Immature natural killer cell (primary cell): ENCODE data around the gene PTPRD. TPM values are rescaled to one million over a fixed set of nuclear protein-coding genes. Genes with fewer than 3 reads are reported as not detected.

ENCODE experiments used
- DNase-seq, 3 donors: peaks; one replicate each; pipeline ENCODE4 v3.0.0; 2022; ENCODE audit warnings: mixed read lengths in 1 of 3
- H3K27ac Mint-ChIP-seq, 6 donors: one replicate each; pipeline ENCODE4 v1.8.0; 2020; ENCODE audit warnings: mixed read lengths in 6 of 6, mild to moderate bottlenecking in 5 of 6, inconsistent platforms in 4 of 6, moderate library complexity in 3 of 6
- H3K27me3 Mint-ChIP-seq, 3 donors: one replicate each; pipeline ENCODE4 v1.8.0; 2020 to 2021; ENCODE audit warnings: low read depth in 3 of 3, mild to moderate bottlenecking in 3 of 3, mixed read lengths in 3 of 3, moderate library complexity in 3 of 3, inconsistent platforms in 1 of 3
- H3K36me3 Mint-ChIP-seq, 3 donors: one replicate each; pipeline ENCODE4 v1.8.0; 2020; ENCODE audit warnings: mixed read lengths in 3 of 3, inconsistent platforms in 2 of 3, mild to moderate bottlenecking in 2 of 3
- H3K4me1 Mint-ChIP-seq, 2 donors: one replicate each; pipeline ENCODE4 v1.8.0; 2020; ENCODE audit warnings: inconsistent platforms in 2 of 2, mild to moderate bottlenecking in 2 of 2, mixed read lengths in 2 of 2, moderate library complexity in 1 of 2
- H3K4me3 Mint-ChIP-seq, 5 donors: one replicate each; pipeline ENCODE4 v1.8.0; 2020; ENCODE audit warnings: mild to moderate bottlenecking in 5 of 5, mixed read lengths in 5 of 5, inconsistent platforms in 3 of 5, moderate library complexity in 3 of 5
- H3K9me3 Mint-ChIP-seq, 6 donors: one replicate each; pipeline ENCODE4 v1.8.0; 2020; ENCODE audit warnings: mild to moderate bottlenecking in 6 of 6, mixed read lengths in 6 of 6, inconsistent platforms in 4 of 6, moderate library complexity in 3 of 6
- polyA plus RNA-seq, 3 donors: library from polyadenylated mRNA; unstranded; fragments of 300-500 nt; fragmentation: Illumina TruSeq; gene quantifications; one replicate each; pipeline ENCODE4 v1.2.3, GENCODE V29; 2021

The PTPRD gene
- polyA plus RNA-seq, 3 donors from 2014 or later = not detected

DNA sequence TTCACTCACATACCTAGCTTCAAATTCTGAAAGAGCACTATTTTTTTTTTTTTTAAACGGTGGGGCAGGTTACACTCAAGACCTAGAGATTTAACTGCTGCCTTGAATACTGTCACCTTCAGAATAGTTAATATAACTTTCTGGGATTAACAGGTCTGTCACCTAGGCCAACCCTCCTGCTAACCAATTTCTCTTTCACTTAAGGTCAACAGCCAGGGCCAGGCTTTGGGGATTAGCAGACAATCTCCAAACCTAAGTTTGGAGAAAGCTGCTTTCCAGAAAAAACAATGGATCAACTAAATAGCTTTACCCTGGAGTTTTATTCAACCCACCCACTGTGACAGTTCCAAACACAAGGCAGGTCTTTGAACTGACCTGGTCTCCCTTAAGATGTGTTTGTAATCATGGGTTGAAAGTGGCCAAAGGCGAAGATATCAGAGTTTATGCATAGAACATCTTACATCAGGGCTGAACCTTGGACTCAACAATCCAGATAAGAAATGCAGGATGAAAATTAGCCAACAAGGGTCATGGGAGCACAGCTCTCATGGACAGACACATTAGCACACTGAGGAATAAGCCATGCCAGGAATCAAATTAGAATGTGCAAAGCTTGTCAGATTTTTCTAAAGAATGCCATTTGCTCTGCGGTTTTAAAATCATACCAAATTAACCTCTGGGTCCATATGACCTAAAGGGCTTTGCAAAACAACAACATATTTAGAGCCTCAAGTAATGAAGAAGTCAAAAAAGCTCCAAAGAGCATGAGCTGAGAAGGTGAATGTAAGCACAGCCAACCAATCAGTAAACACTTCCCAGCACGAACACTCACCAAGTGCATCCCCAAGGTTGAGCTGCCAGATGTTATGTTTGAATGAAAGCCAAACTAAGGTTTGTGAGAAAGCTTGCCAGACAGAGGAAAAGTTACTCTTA, 2274.7 kb downstream of the PTPRD start:
- Mint-ChIP-seq H3K36me3 (no peaks in the 10 kb centered on the region), H3K4me1 (no peaks in the 10 kb centered on the region), H3K4me3 (no peak overlapping the region), H3K9me3 (no peaks in the 10 kb centered on the region), H3K27ac (no peak overlapping the region), H3K27me3 (peaks cover 0 to 3% (median 2%) of the 10 kb centered on the region in 3 donors)
- no peak for DNase-seq

DNA sequence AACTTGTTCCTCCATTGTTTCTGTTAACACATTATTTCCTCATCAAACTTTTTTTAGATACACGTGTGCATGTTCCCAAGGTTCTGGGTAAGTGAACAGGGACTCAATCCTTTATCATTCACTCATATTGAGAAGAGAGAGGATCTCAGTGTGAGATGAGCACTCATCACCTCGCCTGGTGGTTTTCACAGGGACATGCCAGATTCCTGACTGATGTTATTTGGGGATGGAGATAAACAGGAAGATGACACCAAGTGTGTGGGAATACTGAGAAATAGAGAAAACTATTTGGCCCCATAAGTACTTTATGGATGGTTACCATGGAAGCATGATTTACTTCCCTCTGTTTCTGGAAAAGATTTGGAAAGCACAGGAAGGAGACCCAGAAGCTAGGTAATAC, 2279.9 kb downstream of the PTPRD start:
- Mint-ChIP-seq H3K27ac (no peak overlapping the region), H3K9me3 (peaks cover 0 to 1% (median 0%) of the 10 kb centered on the region in 6 donors), H3K4me1 (peaks cover 0 to 3% of the 10 kb centered on the region in 2 donors), H3K4me3 (no peak overlapping the region), H3K36me3 (no peaks in the 10 kb centered on the region), H3K27me3 (peaks cover 0 to 5% (median 2%) of the 10 kb centered on the region in 3 donors)
- no peak for DNase-seq

DNA sequence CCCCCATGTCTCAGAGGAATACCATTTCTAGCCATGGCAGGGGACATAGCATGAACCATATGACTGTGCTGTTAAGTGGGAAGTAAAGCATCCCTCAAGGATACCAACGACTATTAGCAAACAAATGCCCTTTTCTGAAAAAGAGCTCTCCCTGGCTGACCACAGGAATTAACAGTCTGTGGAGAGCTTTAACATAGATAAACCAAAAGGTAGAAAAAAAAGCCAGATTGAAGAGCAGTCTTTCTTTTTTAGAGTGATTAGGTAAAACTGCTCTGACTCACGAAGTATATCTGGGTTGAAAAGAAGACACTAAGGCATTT, 2280.5 kb downstream of the PTPRD start:
- H3K27ac Mint-ChIP-seq = no peak overlapping the region
- H3K4me3 Mint-ChIP-seq = no peak overlapping the region
- peaks cover 0 to 1% (median 0%) of the 10 kb centered on the region in 6 donors for H3K9me3 Mint-ChIP-seq
- peaks cover 0 to 4% (median 2%) of the 10 kb centered on the region in 3 donors for H3K27me3 Mint-ChIP-seq
- no peaks in the 10 kb centered on the region for H3K36me3 Mint-ChIP-seq
- no peak for DNase-seq
- H3K4me1 Mint-ChIP-seq = peaks cover 0 to 3% of the 10 kb centered on the region in 2 donors

DNA sequence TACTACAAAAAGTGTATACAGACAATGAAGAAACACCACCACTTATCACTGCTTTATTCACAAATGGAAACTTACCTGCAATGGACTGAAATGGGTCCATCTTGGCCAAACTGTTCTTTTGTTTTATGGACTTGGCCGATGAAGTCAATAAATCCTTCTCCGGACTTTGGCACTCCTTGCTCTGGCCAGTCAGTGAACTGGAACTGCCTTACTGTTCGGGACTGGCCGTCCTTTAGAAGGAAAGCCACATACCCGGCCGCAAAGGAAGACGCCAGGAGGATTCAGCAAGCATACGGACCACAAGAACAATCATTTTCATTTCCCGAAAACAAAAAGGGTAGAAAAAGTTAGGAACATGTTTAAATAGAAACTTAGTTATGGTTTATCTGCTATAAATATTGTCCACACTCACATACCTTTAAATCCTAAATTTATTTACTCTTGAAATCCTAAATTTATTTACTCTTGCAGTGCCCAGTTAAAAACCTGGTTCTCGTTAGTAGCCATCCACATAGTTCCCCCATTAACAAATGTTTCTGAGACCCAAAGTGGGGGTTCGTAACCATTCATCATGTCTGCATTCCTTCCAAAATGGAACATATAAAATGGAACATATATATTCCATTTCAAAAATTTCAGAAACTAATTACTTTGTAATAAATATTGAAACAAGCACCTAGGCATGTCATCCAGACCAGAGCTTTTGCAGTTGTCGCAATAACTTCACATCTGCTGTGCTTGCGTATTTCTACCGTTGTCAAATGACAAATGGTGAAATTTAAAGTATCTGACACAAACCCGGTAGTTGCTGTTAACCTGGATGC, 2281.1 kb downstream of the PTPRD start:
- Mint-ChIP-seq H3K27me3 (peaks cover 0 to 2% (median 2%) of the 10 kb centered on the region in 3 donors), H3K36me3 (no peaks in the 10 kb centered on the region), H3K9me3 (peaks cover 0 to 1% (median 0%) of the 10 kb centered on the region in 6 donors)

DNA sequence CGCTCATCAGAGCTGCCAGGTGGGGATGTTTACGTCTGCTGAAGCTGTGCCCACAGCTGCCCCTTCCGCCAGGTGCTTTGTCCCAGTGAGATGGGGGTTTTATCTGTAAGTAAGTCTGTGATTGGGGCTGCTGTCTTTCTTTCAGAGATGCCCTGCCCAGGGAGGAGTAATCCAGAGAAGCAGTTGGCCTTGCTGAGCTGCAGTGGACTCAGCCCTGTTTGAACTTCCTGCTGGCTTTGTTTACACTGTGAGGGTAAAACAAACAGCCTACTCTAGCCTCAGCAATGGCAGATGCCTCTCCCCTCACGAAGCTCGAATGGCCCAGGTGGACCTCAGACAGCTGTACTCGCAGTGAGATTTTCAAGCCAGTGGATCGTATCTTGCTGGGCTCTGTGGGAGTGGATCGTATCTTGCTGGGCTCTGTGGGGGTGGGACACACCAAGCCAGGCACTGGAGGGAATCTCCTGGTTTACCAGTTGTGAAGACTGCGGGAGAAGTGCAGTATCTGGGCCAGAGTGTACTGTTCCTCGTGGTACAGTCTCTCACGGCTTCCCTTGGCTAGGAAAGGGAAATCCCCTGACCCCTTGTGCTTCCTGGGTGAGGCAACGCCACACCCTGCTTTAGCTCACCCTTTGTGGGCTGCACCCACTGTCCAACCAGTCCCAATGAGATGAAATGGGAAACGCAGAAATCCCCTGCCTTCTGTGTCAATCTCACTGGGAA, 2283.1 kb downstream of the PTPRD start:
- no peak for DNase-seq
- Mint-ChIP-seq H3K36me3 (no peaks in the 10 kb centered on the region), H3K4me1 (peaks cover 0 to 3% of the 10 kb centered on the region in 2 donors), H3K4me3 (no peak overlapping the region), H3K27me3 (peaks cover 0 to 4% (median 0%) of the 10 kb centered on the region in 3 donors), H3K9me3 (peaks cover 0 to 1% (median 0%) of the 10 kb centered on the region in 6 donors), H3K27ac (no peak overlapping the region)

More for the DNA sequence above, 2281.1 kb downstream of the PTPRD start:
- Mint-ChIP-seq H3K4me1 (peaks cover 0 to 3% of the 10 kb centered on the region in 2 donors), H3K27ac (no peak overlapping the region), H3K4me3 (no peak overlapping the region)
- DNase-seq = no peak

DNA sequence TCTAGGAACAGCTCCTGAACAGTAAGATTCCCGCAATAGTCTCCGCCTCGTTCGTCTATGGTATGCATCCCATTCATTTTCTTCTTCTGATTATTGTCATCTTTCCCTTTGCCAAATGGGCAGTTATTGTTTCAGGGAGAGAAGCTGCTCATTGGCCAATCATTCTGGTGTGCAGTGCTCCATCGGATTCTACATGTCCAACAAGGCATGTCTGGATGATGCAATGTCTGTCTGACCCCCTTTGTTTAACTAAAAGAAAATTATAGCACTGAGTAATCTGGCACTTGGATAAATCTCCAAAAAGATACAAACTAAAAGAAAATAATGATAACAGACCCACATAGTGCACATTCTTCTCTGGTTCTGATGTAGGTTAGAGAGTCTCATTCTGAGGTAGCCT, 2297.6 kb downstream of the PTPRD start:
- peaks cover 0 to 10% (median 2%) of the 10 kb centered on the region in 6 donors for H3K9me3 Mint-ChIP-seq
- no peak for DNase-seq
- H3K4me3 Mint-ChIP-seq = no peak overlapping the region
- no peaks in the 10 kb centered on the region for H3K27me3 Mint-ChIP-seq
- H3K27ac Mint-ChIP-seq = no peak overlapping the region
- H3K4me1 Mint-ChIP-seq = no peaks in the 10 kb centered on the region
- H3K36me3 Mint-ChIP-seq = no peaks in the 10 kb centered on the region

DNA sequence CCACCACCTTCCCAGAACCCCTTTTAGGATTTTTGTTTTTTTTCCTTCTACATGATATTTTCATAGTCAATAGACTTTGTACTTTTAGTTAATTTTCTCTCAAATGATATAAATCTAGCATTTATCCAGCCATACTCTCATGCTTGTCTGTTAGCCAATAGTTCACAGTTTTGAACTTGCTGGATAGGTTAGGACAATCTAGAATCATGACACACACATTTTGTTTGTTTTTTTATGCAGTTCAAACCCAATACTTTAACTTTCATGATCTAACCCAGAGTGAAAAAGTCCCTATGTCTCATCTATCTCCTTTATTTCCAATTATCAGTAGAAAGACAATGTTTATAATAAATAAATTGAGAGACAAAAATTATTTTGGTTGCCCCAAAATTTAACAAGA, 2303.5 kb downstream of the PTPRD start:
- no peak for DNase-seq
- Mint-ChIP-seq H3K9me3 (peaks cover 8 to 23% (median 12%) of the 10 kb centered on the region in 6 donors), H3K4me3 (no peak overlapping the region), H3K27ac (no peak overlapping the region), H3K27me3 (peaks cover 1 to 3% (median 3%) of the 10 kb centered on the region in 3 donors), H3K36me3 (peaks cover 0 to 4% (median 4%) of the 10 kb centered on the region in 3 donors), H3K4me1 (no peaks in the 10 kb centered on the region)

DNA sequence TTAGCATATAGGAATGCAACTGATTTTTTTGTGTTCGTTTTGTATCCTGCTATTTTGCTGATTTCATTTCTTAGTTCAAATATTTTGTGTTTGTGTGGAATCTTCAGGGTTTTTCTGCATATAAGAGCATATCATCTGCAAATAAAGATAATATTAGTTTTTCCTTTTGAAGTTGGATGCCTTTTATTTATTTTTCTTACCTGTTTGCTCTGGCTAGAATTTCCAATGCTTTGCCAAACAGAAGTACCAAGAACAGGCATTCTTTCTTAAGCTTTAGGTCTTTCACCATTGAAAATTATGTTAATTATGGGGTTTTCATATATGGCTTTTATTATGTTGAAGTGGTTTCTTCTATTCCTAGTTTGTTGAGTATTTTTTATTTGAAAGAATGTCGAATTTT, 2308.1 kb downstream of the PTPRD start:
- Mint-ChIP-seq H3K27me3 (peaks cover 1 to 5% (median 3%) of the 10 kb centered on the region in 3 donors), H3K9me3 (peaks cover 4 to 19% (median 9%) of the 10 kb centered on the region in 6 donors), H3K36me3 (peaks cover 0 to 4% (median 4%) of the 10 kb centered on the region in 3 donors), H3K4me3 (no peak overlapping the region), H3K27ac (no peak overlapping the region), H3K4me1 (no peaks in the 10 kb centered on the region)
- no peak for DNase-seq

DNA sequence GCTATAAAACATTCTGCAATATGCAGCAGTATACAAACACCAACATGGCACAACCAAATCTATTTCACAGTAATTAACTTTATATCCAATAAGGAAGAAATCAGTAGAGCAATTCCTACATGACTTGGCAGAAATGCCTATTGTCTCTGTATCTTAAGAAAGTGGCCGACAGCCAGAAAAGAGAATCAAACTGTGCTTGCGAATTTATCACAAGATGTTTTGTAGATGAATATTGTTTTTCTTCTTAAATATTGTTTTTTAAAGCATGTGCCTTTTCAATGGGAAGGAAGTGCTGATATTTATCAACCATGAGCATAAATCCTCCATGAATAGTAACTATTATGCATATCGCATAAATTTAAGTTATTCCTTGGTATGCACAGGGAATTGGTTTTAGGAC, 2311.5 kb downstream of the PTPRD start:
- Mint-ChIP-seq H3K9me3 (peaks cover 0 to 2% (median 0%) of the 10 kb centered on the region in 6 donors), H3K4me3 (no peak overlapping the region), H3K36me3 (no peaks in the 10 kb centered on the region), H3K27me3 (peaks cover 0 to 3% (median 1%) of the 10 kb centered on the region in 3 donors), H3K4me1 (no peaks in the 10 kb centered on the region), H3K27ac (no peak overlapping the region)
- DNase-seq = no peak

DNA sequence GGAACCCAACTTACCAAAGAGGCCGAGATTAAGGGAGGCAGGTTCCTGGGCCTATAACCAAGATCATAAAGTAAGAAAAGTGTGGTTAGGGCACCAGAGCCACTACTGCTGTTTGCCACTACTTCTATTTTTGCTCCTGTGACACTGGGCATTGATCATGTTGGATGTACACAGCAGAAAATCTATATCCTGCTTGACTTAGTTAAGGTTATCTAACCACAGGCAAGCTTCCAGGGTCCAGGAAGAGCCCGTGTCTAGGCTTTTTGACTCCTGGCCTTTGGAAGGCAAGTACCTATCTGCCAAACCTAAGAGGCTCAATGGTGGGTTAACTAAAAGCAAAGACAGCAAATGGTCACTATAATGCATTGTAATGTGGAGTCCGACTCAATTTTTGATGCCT, 2315.8 kb downstream of the PTPRD start:
- H3K27me3 Mint-ChIP-seq = peaks cover 0 to under 1% (median 0%) of the 10 kb centered on the region in 3 donors
- no peak for DNase-seq
- no peaks in the 10 kb centered on the region for H3K9me3 Mint-ChIP-seq
- no peak overlapping the region for H3K4me3 Mint-ChIP-seq
- H3K27ac Mint-ChIP-seq = no peak overlapping the region
- no peaks in the 10 kb centered on the region for H3K4me1 Mint-ChIP-seq
- H3K36me3 Mint-ChIP-seq = no peaks in the 10 kb centered on the region

DNA sequence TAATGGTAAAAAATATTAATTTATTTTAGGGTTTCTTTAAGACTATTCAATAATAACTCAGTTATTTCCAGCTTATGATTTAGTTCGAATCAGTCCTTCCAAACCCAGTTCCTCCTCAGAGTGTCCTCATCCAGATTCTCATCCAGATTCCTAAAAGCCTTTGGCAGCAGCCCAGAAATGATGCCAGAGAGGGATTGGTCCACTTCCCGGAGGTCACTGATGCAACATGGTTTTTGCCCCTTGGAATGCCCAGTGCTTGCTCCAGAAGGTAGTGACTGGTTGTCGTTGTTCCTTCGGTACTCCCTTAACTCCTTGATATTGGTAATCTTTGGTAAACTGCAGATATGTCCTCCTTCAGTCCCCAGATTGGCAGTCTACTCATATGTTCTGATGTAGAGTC, 2320.1 kb downstream of the PTPRD start:
- Mint-ChIP-seq H3K4me3 (no peak overlapping the region), H3K36me3 (no peaks in the 10 kb centered on the region), H3K27me3 (no peaks in the 10 kb centered on the region), H3K27ac (no peak overlapping the region), H3K9me3 (no peaks in the 10 kb centered on the region), H3K4me1 (no peaks in the 10 kb centered on the region)
- DNase-seq = no peak

DNA sequence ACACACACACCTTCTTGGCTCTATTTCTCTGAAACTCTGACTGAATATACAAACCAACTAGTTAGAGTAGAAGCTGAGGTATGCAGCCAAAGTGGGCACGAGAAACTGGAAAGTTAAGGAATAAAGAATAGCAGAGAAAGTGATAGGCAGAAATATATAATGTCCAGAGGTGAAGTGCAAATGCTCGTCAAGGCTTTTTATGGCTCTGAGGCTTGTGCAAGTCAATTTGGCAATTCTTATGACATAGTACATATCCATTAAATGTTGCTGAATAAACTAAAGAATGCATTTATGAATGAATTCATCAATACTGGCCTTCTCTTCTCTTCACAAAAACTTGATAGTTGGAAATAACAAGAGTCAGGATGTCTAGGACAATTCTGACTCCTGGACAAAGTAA, 2323.1 kb downstream of the PTPRD start:
- Mint-ChIP-seq H3K27me3 (peaks cover 0 to 1% (median 0%) of the 10 kb centered on the region in 3 donors), H3K4me3 (no peak overlapping the region), H3K27ac (no peak overlapping the region), H3K36me3 (no peaks in the 10 kb centered on the region), H3K9me3 (no peaks in the 10 kb centered on the region), H3K4me1 (no peaks in the 10 kb centered on the region)
- no peak for DNase-seq

DNA sequence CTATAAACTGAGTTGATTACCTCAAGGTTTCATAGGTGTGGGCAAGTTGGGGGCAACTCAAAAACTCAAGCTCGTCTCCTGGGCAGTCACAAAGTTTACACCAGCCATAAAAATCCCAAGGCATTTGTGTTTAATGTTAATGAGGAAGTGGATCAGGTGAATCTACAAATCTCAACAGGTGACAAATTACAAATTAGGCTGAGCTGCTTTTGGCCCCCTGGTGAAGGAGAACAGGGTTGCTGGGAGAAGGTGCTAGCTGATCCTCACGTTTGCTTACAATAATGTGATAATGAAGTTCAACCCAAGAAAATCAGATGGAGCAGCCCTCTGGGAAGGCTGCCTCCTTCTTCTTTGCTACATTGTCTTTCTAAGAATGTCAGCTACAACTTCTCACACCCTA, 2324.8 kb downstream of the PTPRD start:
- Mint-ChIP-seq H3K27me3 (peaks cover 0 to 1% (median 0%) of the 10 kb centered on the region in 3 donors), H3K27ac (no peak overlapping the region), H3K4me3 (no peak overlapping the region), H3K4me1 (no peaks in the 10 kb centered on the region), H3K9me3 (no peaks in the 10 kb centered on the region), H3K36me3 (no peaks in the 10 kb centered on the region)
- DNase-seq = no peak
